GM10248 (cell line): Measurements from ENCODE around the gene POU6F2.

Experiments used
- CTCF ChIA-PET: fragments of 300-600 bp; sonication (Branson Sonifier 250); formaldehyde crosslinking; extraction: SDS; loops from one replicate; lab custom pipeline; 2021; ENCODE audit warnings: antibody characterized with exemption; lab: Yijun Ruan, JAX
- POLR2A ChIA-PET: fragments of 350-650 bp; sonication (Branson Sonifier 250); formaldehyde crosslinking; extraction: SDS; loops from one replicate; lab custom pipeline; 2020; ENCODE audit warnings: antibody characterized with exemption; lab: Yijun Ruan, JAX
- DNase-seq: peaks from one replicate; pipeline ENCODE4 v3.0.0; 2012; ENCODE audit errors: extremely low spot score
- CTCF ChIP-seq: IDR thresholded peaks from 2 replicates; pipeline ENCODE4 v1.5.1; 2012; ENCODE audit warnings: mild to moderate bottlenecking, low read depth; ENCODE audit errors: extremely low read depth, missing control alignments, control extremely low read depth

The POU6F2 gene

GRCh38 chr7:39299695-39300094, 322.0 kb downstream of the POU6F2 start:
- no peak for TF ChIP-seq CTCF
- CTCF ChIA-PET: no interaction called here
- DNase-seq: no peak
- POLR2A ChIA-PET: no interaction called here

- ChIA-PET CTCF (interaction anchor here (0.7 kb wide), 1 partner anchor 12 kb away, joined by 3 read pairs; no protein-coding TSS in a partner anchor), POLR2A (no interaction called here)
- no peak for TF ChIP-seq CTCF
- DNase-seq: no peak
Measured at GRCh38 chr7:39300276-39300675, 322.6 kb downstream of the POU6F2 start.

GRCh38 chr7:39301543-39301942, 323.8 kb downstream of the POU6F2 start:
- DNase-seq: no peak
- TF ChIP-seq CTCF: no peak
- ChIA-PET POLR2A (no interaction called here), CTCF (no interaction called here)

- no peak for TF ChIP-seq CTCF
- POLR2A ChIA-PET: no interaction called here
- DNase-seq: no peak
- CTCF ChIA-PET: no interaction called here
Measured at GRCh38 chr7:39304178-39304577, 326.5 kb downstream of the POU6F2 start.

GRCh38 chr7:39304668-39305405, 327.1 kb downstream of the POU6F2 start:
- POLR2A ChIA-PET: no interaction called here
- CTCF ChIA-PET: no interaction called here
- no peak for DNase-seq
- no peak for TF ChIP-seq CTCF

- CTCF ChIA-PET: interaction anchor here (0.8 kb wide), 1 partner anchor 80 kb away, joined by 3 read pairs; no protein-coding TSS in a partner anchor
- no peak for TF ChIP-seq CTCF
- no peak for DNase-seq
- POLR2A ChIA-PET: no interaction called here
Measured at GRCh38 chr7:39306016-39306570, 328.4 kb downstream of the POU6F2 start.
